HFFc6 (cell line): ENCODE measurements around the gene HSDL1. TPM values are rescaled to one million over a fixed set of nuclear protein-coding genes. Genes with fewer than 3 reads are reported as not detected.

Experiments used
- DNase-seq: peaks from one replicate; pipeline ENCODE4 v3.0.0-alpha.2; 2018
- H3K27ac Mint-ChIP-seq: 2 replicates; pipeline ENCODE4 v1.8.0; 2020; ENCODE audit warnings: mild to moderate bottlenecking, mixed read lengths
- H3K27me3 Mint-ChIP-seq: 2 replicates; pipeline ENCODE4 v1.8.0; 2021; ENCODE audit warnings: mild to moderate bottlenecking, moderate library complexity, mixed read lengths; ENCODE audit not compliant: insufficient read depth
- H3K36me3 Mint-ChIP-seq: 2 replicates; pipeline ENCODE4 v1.8.0; 2021; ENCODE audit warnings: low read depth, mixed read lengths
- H3K4me1 Mint-ChIP-seq: 2 replicates; pipeline ENCODE4 v1.8.0; 2020; ENCODE audit warnings: low read depth, mixed read lengths
- H3K4me3 Mint-ChIP-seq: 2 replicates; pipeline ENCODE4 v1.8.0; 2020; ENCODE audit warnings: mild to moderate bottlenecking, moderate library complexity, mixed read lengths
- H3K9me3 Mint-ChIP-seq: 2 replicates; pipeline ENCODE4 v1.8.0; 2020; ENCODE audit warnings: mild to moderate bottlenecking, mixed read lengths
- CTCF ChIP-seq: fragments of 200-600 bp; sonication (generic); IDR thresholded peaks from 2 replicates; pipeline ENCODE4 v1.5.0; 2021; ENCODE audit warnings: antibody characterized with exemption, mild to moderate bottlenecking
- total RNA-seq, 6 experiments: library from RNA; stranded (reverse); fragmentation: NEBNext Ultra II Directional; extraction: Animal tissue kit (Norgen Biotek cat#: 25700); gene quantifications; 2 replicates in 1 of 6; 3 replicates in 5 of 6; pipeline ENCODE4 v1.2.3, GENCODE V29; 2021

Gene HSDL1
- total RNA-seq, 6 experiments from 2014 or later = 14.8 to 18.8 (median 17.2) TPM

- Mint-ChIP-seq H3K9me3 (no peaks in the 10 kb centered on the region), H3K4me3 (no peak overlapping the region), H3K27ac (no peak overlapping the region), H3K27me3 (no peaks in the 10 kb centered on the region), H3K36me3 (no peaks in the 10 kb centered on the region), H3K4me1 (no peaks in the 10 kb centered on the region)
- TF ChIP-seq CTCF = no peak
- no peak for DNase-seq
Measured at GRCh38 chr16:84079664-84080063, 65.3 kb downstream of the HSDL1 start.

- Mint-ChIP-seq H3K9me3 (no peaks in the 10 kb centered on the region), H3K27me3 (no peaks in the 10 kb centered on the region; the same call in 1 of the 2 replicates), H3K4me1 (peaks cover 6% of the 10 kb centered on the region; the same call in 1 of the 2 replicates), H3K27ac (no peak overlapping the region), H3K36me3 (no peaks in the 10 kb centered on the region; the same call in 1 of the 2 replicates), H3K4me3 (no peak overlapping the region)
- DNase-seq = no peak
- no peak for TF ChIP-seq CTCF
Measured at GRCh38 chr16:84075376-84075775, 69.6 kb downstream of the HSDL1 start.

- Mint-ChIP-seq H3K4me1 (peaks cover 6% of the 10 kb centered on the region; the same call in 1 of the 2 replicates), H3K9me3 (no peaks in the 10 kb centered on the region), H3K4me3 (no peak overlapping the region), H3K27me3 (no peaks in the 10 kb centered on the region; the same call in 1 of the 2 replicates), H3K27ac (no peak overlapping the region), H3K36me3 (no peaks in the 10 kb centered on the region; the same call in 1 of the 2 replicates)
- no peak for DNase-seq
- TF ChIP-seq CTCF = no peak
Measured at GRCh38 chr16:84074721-84075120, 70.3 kb downstream of the HSDL1 start.

Other genes starting within 250 kb of the HSDL1 start
- 1 to 10 TPM; 1.4 to 2.5 (median 1.9) TPM for gene MLYCD, start 246.1 kb downstream of the HSDL1 start, total RNA-seq
- gene OSGIN1, start 191.9 kb downstream of the HSDL1 start, total RNA-seq = 1 to 10 TPM; 3.9 to 8.6 (median 7.7) TPM
- under 1 TPM in 1 of 6 experiments, not detected in 5; 0.40 TPM for gene NECAB2, start 176.9 kb downstream of the HSDL1 start, total RNA-seq
- gene SLC38A8, start 102.4 kb downstream of the HSDL1 start, total RNA-seq = not detected
- 100 to 1,000 TPM in 4 of 6 experiments, 10 to 100 TPM in 2; 96.6 to 123 (median 102) TPM for gene MBTPS1, start 28.2 kb downstream of the HSDL1 start, total RNA-seq
- gene DNAAF1, start 131 bp upstream of the HSDL1 start, total RNA-seq = not detected
- 10 to 100 TPM; 22.0 to 30.4 (median 25.7) TPM for gene TAF1C, start 41.9 kb upstream of the HSDL1 start, total RNA-seq
- gene ADAD2, start 46.0 kb upstream of the HSDL1 start, total RNA-seq = not detected
- gene KCNG4, start 94.8 kb upstream of the HSDL1 start, total RNA-seq = not detected
- 10 to 100 TPM in 2 of 6 experiments, 1 to 10 TPM in 4; 2.4 to 34.5 (median 2.8) TPM for gene WFDC1, start 149.7 kb upstream of the HSDL1 start, total RNA-seq
- gene ATP2C2, start 223.4 kb upstream of the HSDL1 start, total RNA-seq = not detected